ENCODE data around the gene FXYD1.

- no peak for TF ChIP-seq CTCF (IDR thresholded peaks at IDR 0.05)
- no peak for TF ChIP-seq POLR2A (IDR thresholded peaks at IDR 0.05)
These were observed 15.7 kb upstream of the FXYD1 start for GRCh38 chr19:35122687-35123551.

Data from testis (tissue), 2 donors.